Fibroblast of peridontal ligament (primary cell): ENCODE measurements around the gene TIGD2.

Source experiments
- DNase-seq: peaks from one replicate; pipeline ENCODE4 v3.0.0-alpha.2; 2010; ENCODE audit errors: extremely low read depth

The TIGD2 gene

DNA sequence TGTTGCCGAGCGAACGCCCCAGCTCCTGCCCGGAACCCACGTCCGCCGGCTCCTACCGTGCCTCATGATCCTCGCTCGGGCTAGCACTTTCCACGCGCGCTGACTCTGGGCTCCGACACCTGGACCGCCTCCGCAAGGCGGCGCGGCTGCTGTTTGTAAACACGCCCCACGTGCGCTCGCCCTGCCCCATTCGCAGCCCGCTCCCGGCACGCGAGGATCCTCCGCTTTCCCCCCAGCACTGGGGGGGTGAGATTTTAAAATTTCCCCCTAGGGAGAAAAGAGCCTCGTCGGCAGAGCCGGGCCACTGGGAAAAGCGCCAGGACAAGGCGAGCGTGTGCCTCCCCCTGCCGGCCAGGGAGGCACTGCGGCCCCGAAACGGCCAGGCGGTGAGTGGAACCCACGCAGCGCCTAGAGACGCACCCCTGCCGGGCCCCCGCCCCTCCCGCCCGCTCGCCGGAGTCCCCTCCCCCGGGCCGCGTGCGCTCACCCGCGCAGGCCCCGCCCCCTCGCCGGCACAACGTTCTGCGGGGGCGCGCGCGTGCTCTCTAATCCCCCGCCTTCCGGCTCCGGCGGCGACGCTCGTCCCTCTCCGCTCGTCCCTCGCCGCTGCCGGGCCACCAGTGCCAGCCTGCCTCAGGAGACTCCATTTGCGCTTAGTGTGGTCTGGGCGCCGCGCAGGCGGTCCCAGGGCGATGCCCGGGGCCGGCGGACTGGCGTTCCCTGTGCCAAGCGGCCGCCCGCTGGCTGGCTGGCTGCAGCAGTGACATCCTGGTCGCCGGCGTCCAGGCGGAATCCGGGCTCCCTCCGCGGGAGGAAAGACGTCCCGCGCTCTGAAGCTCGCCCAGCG, at the start of gene TIGD2:
TIGD2 (plus strand) TSS at position 548 of the 847 bp plus-strand sequence. CDS start 1,442 bp downstream, outside the sequence.
- DNase-seq, result peak; percentile 73

DNA sequence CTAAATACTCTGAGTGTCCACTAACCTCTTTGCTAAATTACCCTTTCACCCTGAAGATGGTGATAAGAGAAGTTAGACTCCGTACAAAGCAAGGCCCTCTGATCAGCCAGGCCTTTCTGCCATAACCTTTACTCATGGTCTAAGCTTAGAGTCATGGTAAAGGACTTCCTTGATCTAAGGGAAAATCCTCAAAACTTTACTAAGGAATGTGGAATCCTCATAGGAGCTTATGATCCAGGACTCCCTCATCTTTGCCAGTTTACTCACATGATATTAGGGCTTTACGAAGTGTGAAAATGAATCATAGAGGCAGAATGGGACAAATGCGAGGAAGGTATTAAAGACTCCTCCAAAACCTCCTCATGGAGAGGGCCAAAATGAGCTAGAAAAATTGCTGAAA, 46.5 kb upstream of the TIGD2 start:
- DNase-seq, result peak; percentile 21

DNA sequence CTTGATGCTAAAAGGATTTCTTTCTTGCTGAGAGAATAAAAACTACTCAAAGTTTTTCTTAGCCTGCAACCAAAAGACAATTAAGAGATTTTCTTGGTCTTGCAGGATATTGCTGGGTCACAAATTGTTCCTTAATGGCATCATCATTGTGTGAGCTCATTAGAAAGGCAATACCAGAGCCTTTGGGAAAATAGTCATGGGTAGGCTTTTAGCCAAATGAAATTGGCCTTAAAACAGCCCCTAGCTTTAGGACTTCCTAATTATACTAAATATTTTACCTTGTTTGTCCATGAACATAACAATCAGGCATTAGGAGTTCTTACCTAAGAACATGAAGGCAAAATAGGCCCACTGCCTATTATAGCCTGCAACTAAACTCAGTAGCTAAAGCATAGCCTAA, 43.9 kb upstream of the TIGD2 start:
- DNase-seq, result peak; percentile 33

DNA sequence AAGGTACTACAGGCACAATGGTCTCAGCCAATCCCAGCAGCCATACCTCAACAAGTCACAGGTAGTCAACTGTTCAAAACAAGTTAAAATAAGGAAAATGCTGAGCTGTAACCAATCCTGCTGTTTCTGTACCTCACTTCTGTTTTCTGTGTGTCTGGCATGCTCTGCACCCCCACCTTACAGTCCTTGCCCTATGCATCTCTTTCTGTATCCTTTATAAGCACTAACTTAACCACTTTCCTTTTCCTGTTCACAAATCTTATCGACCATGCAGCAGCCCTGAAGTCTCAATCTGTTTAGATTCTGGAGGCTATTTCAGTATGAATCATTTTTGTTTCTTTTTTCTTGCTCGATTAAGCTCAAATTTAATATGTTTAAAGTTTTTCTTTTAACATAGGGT, 41.9 kb upstream of the TIGD2 start:
- no peak for DNase-seq

DNA sequence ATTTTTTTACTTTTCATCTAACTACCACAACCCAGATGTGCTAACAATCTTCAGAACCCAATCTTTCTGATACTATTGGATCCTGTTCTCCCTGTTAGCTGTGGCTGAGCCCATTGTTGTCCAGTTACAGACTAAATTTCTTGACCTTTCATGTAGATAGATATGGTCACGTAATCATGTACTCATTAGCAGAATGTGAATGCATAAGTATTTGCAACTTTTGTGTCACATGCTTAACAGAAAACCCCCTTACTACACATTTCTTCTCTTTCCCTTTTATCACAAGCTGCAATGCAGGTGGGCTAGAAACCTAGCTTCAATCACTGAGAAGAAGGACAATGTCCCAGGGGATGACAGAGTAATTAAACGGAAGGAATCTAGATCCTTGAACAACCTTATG, 41.3 kb upstream of the TIGD2 start:
- no peak for DNase-seq

DNA sequence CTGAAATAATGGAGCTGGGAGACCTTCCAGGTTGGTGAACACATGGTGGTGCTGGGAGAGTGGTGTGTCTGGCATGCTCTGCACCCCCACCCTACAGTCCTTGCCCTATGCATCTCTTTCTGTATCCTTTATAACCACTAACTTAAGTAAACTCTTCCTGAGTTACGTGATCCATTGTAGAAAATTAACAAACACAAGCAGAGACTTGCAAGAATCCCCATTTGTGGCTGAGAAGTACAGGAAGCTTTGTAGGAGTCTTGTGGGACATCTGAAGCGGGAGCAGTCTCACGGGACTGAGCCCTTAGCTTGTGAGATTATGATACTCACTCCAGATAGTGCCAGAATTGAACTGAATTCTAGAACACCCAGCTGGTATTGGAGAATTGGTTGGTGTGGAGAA, 40.0 kb upstream of the TIGD2 start:
- DNase-seq, result no peak

DNA sequence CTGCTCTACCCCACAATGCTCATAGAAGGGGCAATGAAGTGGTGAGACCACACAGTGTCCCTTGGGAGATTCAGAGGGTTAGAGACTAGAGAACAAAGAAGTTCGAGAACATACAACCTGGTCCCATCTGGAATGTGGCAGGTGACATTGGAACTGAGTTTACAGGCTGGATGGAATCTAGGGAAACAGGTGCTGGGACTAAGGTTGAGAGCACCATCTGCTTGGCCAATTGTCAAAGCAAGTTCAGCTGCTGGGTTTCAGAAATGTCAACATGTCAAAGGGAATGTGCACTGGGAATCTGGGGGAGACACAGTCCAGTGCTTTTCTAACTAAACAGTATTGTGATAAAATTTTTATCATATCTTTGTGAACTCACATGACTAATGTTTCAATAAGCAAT, 38.4 kb upstream of the TIGD2 start:
- DNase-seq, result no peak

DNA sequence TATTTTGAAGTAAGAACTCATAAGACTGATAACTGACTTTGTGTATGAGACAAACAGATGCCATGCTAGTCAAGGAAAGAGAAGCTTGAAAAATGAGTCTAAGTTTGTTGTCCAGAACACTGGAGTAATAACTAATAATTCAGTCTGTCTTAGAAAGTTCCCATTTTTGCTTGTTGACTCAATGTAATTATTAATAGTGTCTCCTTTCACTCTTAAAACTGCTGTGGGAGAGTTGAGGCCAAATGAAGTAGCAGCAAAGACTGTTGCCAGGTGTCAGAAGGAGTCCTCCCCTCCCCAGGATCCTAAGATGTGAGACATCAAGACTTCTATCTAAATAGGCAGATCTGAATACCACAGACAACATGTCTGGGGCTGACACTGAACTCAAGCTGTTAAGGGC, 33.6 kb upstream of the TIGD2 start:
- DNase-seq, result no peak

DNA sequence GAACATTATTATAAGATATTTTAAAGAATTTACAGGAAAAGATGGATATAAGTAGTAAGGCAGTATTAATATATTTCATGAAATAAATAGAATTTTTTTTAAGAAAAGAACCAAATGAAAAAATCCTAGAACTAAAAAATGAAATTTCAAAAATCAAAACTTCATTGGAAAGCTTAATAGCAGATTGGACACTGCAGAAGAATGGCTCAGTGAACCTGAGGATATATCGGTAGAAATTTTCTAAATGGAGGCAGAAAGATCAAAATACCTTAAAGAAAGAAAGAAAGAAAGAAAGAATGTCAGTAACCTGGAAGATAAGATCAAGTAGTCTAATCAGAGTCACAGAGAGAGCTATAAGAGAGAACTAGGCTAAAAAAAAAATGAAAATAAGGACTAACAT, 33.0 kb upstream of the TIGD2 start:
- DNase-seq, result no peak

DNA sequence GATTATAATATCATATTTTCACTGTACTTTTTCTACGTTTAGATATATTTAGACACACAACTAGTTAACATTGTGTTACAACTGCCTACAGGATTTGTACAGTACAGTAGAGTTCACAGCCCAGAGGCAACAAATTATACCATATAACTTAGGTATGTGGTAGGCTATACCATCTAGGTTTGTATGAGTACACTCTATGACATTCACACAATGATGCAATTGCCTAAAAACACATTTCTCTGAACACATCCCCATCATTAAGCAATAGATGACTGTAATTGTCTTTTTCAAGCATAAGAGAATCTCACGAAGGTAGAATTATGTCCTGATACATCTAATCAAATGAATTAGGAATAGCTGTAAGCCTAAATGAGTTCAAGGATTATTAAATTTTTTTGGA, 12.3 kb upstream of the TIGD2 start:
- DNase-seq, result no peak

DNA sequence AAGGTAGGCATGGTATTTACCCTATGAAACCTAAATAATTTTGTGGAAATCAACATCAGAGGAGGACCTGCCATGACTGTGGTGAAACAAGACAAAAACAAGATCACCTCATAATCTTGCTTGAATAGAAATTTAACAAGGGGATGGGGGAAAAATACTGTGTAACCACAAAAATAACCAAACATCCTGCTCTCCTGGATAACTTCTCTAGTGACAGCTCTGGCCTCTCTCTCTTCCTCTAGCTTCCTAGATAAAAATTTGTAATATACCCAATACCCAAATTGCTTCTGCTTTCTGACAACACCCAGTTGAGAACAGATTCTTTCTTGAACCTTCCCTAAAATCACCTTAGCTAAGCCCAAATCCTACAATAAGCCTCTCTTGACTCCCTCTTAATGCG, 11.9 kb upstream of the TIGD2 start:
- no peak for DNase-seq

DNA sequence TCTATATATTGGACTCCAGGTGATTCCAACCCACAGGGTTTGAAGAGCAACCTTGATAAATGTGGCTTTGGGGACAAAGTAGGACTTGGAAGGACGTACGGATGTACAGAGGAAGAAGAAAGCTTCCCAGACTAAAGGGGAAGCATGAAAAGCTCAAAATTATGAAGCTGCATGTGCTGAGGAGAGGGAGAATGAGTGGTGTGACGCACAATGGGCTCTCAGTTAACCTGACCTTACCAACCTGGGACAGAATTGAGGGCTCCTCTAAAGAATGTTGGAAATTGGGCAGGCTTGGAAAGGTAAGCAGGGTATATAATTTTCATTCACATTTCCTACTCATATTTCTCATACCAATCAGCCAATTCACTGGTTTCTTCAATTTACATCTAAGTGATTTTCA, 10.5 kb upstream of the TIGD2 start:
- DNase-seq, result no peak

DNA sequence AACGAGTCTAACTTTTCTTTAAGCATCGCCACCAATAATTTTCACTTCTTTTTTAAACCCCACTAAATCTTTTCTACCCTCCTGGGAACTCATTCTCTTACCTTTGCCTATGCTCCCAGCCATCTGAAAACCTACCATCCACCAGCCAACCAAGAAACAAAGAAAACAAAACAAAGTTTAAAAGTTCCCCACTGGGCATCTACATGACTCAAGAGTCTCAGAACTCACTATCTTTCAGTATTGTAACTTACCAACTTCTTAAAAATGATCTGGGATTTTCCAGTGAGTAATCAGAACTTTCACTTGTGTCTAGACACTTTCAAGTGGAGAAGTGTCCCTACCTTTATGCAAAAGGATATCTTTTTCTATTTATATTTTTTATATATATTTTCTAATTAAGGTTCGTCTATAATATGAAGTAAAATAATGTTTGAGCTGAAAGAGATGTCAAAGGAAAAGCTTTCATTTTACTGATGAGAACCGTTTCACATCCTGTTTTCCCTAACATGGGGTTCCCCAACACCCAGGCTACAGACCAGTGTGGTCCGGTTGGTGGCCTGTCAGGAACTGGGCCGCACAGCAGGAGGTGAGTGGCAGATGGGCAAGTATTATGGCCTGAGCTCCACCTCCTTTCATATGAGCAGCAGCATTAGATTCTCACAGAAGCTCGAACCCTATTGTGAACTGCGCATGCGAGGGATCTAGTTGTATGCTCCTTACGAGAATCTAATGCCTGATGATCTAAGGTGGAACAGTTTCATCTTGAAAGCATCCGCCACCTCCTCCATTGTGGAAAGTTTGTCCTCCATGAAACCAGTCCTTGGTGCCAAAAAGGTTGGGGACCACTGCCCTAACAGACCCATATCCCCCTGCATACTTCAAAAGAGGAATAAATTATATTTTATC, 9.8 kb upstream of the TIGD2 start:
- DNase-seq, result no peak

DNA sequence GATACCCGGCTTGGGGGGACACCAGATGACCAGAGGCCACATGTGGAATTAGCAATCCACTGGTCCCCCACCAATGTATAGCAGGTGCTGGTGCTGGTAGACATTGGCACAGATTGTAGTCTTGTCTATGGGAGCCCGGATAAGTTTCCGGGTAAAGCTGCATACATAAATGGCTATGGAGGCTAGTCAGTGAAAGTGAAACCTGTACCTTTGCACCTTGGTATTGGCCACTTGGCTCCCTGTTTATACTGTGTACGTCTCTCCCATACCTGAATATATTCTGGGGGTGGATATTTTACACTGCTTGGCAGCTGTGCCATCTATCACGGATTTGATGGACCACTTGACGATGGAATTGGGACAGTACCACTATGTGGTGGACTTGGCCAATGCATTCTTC, 5.6 kb upstream of the TIGD2 start:
- no peak for DNase-seq

DNA sequence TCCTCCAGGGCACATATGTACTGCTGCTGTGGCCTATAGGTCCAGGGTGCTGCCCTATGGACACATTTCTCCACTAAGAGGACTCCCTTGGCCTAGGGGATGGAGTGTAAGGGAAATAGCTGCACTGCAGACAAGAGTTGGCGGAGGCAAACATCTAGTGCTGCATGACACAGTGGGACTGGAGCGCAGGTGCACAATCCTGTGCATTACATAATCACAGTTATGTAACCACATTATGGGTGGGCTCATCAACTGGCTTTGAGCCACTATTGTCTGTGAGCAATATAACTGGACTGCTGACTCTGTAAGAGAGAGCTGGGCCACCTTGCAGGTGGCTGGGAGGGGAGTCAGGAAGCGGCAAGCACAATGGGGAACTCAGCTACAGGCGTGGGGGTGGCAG, 3.2 kb upstream of the TIGD2 start:
- DNase-seq, result no peak

DNA sequence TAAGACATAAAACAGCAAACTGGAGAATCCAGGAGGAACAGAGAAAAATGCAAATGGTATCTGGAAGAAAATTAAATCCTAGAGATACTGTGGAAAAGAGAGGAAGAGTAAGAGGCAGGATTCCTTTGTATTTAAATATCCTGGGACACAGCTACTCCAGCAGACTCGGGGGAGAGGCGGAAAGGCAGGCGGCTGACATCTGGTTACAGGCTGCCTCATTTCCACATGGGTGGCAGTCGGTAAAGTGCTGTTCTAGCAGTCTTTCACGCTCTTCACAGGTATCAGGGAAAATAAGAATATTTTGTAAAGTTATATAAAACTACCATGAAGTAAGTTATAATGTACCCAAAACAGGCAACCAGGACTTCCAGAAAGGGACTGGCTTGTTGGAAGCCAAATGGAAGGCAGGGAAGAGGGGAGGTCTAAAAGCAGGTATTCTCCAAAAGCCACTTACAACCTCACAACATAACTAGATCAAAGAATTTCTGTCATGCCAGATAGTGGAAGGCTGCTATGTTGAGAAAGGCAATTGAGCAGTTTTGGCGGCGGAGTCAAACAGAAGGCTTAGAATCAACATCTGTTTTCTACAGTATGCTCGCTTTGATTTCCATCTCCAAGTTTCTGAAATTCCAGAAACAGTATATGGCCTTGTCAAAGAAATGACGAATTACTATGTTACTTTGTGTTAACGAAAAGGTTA, 1.3 kb upstream of the TIGD2 start:
- DNase-seq, result peak; percentile 26

DNA sequence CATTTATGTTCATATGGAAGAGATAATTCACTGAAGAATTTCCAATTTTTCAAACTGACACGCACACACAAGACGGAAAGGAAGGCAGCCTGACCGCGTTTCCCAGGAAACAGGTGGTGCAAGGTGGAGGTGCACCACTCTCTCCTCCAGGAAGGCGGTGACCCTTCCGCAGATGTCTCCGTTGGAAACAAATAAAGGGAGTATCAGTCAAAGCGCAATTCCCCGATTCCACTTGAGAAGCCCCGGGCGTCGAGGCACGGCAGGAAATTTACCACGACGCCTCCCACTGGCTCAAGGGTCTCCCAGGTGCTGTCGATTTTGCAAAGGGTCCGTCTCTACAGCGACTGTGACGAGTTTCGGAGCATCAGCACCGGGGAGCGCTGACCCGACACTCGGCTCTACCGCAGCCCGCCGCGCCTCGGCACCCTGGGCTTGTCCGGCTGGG, 770 bp upstream of the TIGD2 start:
- DNase-seq, result no peak

DNA sequence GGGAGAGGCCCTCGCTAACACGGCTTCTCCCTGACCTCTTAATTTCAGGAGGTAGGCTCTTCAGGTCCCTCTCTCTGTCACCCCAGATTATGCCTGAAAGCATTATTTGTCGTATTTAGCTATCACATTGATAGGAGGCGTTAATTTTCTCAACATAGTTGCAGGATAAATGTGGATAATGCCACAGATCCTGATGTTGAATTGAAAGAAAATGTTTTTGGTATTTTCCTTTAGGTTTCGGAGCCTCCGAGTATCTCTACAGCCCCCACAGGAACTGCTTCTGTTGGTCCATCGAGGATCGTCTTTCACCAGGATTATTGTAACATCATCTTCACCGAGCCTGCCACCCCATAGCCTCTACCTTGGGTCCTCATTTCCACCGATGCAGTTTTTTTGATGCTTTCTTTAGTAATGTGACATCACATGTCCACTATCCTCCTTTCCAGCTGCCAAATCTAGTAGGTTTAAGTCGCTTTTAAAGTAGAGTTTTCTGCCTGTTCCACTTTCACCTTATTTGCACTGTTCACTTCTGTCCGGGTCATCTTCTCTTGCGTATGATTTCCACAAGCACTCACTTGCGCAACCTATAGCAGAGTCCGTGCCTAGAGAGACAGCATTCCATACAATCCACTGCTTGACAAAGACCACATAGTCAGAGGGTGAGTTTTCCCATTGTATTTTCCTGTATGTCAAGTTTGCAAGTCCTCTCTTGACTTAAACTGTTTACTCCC, 665 bp downstream of the TIGD2 start:
- peak; percentile 92 for DNase-seq

DNA sequence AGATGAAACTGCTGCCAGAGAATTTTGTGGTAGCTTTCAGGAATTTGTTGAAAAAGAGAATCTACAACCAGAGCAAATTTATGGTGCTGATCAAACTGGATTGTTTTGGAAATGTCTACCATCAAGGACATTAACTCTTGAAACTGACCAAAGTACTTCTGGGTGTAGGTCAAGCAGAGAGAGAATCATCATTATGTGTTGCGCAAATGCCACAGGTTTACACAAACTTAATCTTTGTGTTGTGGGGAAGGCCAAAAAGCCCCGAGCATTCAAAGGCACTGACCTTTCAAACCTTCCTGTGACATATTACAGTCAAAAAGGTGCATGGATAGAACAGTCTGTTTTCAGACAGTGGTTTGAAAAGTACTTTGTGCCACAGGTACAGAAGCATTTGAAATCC, 2.1 kb downstream of the TIGD2 start:
- DNase-seq, result no peak

DNA sequence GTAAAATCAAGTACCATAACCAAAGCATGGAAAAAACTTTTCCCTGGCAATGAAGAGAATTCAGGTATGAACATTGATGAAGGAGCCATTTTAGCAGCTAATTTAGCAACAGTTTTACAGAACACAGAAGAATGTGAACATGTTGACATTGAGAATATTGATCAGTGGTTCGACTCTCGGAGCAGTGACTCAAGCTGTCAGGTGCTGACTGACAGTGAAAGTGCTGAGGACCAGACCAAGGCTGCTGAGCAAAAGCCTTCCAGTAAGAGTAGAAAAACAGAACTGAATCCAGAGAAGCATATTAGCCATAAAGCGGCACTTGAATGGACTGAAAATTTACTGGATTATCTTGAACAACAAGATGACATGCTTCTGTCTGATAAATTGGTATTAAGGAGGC, 2.8 kb downstream of the TIGD2 start:
- DNase-seq, result no peak

DNA sequence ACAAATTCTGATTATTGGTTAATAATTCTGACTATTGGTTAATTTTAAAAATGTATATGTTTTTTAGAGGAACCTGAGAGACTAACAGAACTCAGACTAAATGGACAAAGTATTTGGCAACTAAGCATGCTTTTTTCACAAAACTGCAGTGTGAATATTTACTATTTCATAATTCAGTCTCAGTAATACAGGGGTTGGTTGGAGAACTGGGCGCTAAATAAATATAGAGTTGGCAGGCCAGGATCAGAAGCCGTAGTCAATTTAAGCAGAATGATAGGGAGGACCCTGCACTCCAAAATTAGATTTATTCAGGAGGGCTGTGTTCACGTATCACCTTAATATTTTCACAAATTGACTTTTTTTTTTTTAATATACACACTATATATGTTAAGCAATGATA, 5.8 kb downstream of the TIGD2 start:
- no peak for DNase-seq

DNA sequence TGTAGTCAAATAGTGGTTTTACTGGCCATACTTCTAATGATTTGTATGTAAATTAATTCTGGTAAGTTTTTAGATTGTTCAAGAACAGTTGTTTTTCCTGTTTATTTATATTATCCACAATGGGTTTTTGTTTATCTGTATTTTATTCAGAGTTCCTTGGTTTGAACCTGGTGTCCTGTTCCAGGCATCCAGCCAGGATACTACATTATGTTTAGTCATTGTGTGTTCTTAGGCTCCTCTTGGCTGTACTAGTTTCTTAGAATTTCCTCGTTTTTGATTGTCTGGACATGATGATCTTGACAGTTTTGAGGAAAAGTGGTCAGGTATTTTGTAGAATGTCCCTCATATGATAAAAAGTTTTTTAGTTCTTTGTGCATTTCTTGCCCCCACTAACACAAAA, 7.8 kb downstream of the TIGD2 start:
- peak; percentile 23 for DNase-seq
